ENCODE measurements around the gene KLHL42.

GRCh38 chr12:27823038-27823437, 43.0 kb downstream of the KLHL42 start:
- TF ChIP-seq CTCF (conservative IDR thresholded peaks at IDR 0.05; ENCODE audit: low read depth in 2 of 2), result no peak
- no peak for TF ChIP-seq CREB1 (CRISPR knock-in tag; IDR thresholded peaks at IDR 0.05; ENCODE audit: low read depth)
- TF ChIP-seq EZH2 (IDR thresholded peaks at IDR 0.05; ENCODE audit: low read depth, unreplicated experiment), result no peak
- TF ChIP-seq ZNF331 (CRISPR knock-in tag; IDR thresholded peaks at IDR 0.05; ENCODE audit: low read depth), result no peak
- no peak for TF ChIP-seq EZH2phosphoT487 (IDR thresholded peaks at IDR 0.05; ENCODE audit: unreplicated experiment)
- TF ChIP-seq, protein P1, sequence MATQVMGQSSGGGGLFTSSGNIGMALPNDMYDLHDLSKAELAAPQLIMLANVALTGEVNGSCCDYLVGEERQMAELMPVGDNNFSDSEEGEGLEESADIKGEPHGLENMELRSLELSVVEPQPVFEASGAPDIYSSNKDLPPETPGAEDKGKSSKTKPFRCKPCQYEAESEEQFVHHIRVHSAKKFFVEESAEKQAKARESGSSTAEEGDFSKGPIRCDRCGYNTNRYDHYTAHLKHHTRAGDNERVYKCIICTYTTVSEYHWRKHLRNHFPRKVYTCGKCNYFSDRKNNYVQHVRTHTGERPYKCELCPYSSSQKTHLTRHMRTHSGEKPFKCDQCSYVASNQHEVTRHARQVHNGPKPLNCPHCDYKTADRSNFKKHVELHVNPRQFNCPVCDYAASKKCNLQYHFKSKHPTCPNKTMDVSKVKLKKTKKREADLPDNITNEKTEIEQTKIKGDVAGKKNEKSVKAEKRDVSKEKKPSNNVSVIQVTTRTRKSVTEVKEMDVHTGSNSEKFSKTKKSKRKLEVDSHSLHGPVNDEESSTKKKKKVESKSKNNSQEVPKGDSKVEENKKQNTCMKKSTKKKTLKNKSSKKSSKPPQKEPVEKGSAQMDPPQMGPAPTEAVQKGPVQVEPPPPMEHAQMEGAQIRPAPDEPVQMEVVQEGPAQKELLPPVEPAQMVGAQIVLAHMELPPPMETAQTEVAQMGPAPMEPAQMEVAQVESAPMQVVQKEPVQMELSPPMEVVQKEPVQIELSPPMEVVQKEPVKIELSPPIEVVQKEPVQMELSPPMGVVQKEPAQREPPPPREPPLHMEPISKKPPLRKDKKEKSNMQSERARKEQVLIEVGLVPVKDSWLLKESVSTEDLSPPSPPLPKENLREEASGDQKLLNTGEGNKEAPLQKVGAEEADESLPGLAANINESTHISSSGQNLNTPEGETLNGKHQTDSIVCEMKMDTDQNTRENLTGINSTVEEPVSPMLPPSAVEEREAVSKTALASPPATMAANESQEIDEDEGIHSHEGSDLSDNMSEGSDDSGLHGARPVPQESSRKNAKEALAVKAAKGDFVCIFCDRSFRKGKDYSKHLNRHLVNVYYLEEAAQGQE (IDR thresholded peaks at IDR 0.05; ENCODE audit: unreplicated experiment), result no peak
- TF ChIP-seq POLR2AphosphoS5 (IDR thresholded peaks at IDR 0.05; ENCODE audit: low read depth), result no peak
- TF ChIP-seq, protein P2, sequence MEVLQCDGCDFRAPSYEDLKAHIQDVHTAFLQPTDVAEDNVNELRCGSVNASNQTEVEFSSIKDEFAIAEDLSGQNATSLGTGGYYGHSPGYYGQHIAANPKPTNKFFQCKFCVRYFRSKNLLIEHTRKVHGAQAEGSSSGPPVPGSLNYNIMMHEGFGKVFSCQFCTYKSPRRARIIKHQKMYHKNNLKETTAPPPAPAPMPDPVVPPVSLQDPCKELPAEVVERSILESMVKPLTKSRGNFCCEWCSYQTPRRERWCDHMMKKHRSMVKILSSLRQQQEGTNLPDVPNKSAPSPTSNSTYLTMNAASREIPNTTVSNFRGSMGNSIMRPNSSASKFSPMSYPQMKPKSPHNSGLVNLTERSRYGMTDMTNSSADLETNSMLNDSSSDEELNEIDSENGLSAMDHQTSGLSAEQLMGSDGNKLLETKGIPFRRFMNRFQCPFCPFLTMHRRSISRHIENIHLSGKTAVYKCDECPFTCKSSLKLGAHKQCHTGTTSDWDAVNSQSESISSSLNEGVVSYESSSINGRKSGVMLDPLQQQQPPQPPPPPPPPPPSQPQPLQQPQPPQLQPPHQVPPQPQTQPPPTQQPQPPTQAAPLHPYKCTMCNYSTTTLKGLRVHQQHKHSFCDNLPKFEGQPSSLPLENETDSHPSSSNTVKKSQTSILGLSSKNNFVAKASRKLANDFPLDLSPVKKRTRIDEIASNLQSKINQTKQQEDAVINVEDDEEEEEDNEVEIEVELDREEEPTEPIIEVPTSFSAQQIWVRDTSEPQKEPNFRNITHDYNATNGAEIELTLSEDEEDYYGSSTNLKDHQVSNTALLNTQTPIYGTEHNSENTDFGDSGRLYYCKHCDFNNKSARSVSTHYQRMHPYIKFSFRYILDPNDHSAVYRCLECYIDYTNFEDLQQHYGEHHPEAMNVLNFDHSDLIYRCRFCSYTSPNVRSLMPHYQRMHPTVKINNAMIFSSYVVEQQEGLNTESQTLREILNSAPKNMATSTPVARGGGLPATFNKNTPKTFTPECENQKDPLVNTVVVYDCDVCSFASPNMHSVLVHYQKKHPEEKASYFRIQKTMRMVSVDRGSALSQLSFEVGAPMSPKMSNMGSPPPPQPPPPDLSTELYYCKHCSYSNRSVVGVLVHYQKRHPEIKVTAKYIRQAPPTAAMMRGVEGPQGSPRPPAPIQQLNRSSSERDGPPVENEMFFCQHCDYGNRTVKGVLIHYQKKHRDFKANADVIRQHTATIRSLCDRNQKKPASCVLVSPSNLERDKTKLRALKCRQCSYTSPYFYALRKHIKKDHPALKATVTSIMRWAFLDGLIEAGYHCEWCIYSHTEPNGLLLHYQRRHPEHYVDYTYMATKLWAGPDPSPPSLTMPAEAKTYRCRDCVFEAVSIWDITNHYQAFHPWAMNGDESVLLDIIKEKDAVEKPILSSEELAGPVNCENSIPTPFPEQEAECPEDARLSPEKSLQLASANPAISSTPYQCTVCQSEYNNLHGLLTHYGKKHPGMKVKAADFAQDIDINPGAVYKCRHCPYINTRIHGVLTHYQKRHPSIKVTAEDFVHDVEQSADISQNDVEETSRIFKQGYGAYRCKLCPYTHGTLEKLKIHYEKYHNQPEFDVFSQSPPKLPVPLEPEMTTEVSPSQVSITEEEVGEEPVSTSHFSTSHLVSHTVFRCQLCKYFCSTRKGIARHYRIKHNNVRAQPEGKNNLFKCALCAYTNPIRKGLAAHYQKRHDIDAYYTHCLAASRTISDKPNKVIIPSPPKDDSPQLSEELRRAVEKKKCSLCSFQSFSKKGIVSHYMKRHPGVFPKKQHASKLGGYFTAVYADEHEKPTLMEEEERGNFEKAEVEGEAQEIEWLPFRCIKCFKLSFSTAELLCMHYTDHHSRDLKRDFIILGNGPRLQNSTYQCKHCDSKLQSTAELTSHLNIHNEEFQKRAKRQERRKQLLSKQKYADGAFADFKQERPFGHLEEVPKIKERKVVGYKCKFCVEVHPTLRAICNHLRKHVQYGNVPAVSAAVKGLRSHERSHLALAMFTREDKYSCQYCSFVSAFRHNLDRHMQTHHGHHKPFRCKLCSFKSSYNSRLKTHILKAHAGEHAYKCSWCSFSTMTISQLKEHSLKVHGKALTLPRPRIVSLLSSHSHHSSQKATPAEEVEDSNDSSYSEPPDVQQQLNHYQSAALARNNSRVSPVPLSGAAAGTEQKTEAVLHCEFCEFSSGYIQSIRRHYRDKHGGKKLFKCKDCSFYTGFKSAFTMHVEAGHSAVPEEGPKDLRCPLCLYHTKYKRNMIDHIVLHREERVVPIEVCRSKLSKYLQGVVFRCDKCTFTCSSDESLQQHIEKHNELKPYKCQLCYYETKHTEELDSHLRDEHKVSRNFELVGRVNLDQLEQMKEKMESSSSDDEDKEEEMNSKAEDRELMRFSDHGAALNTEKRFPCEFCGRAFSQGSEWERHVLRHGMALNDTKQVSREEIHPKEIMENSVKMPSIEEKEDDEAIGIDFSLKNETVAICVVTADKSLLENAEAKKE (CRISPR knock-in tag; IDR thresholded peaks at IDR 0.05), result no peak
- TF ChIP-seq JUNB (IDR thresholded peaks at IDR 0.05; ENCODE audit: unreplicated experiment), result no peak
- TF ChIP-seq STAT1 (IDR thresholded peaks at IDR 0.05; ENCODE audit: unreplicated experiment), result no peak
- no peak for TF ChIP-seq ZNF114 (CRISPR knock-in tag; IDR thresholded peaks at IDR 0.05)
- no peak for TF ChIP-seq NANOG (IDR thresholded peaks at IDR 0.05; ENCODE audit: borderline replicate concordance)
- TF ChIP-seq, protein P3, sequence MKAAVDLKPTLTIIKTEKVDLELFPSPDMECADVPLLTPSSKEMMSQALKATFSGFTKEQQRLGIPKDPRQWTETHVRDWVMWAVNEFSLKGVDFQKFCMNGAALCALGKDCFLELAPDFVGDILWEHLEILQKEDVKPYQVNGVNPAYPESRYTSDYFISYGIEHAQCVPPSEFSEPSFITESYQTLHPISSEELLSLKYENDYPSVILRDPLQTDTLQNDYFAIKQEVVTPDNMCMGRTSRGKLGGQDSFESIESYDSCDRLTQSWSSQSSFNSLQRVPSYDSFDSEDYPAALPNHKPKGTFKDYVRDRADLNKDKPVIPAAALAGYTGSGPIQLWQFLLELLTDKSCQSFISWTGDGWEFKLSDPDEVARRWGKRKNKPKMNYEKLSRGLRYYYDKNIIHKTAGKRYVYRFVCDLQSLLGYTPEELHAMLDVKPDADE (IDR thresholded peaks at IDR 0.05), result no peak

All from GM23338 (cell line).